ENCODE data around the gene TMEM238L. TPM values are rescaled to one million over a fixed set of nuclear protein-coding genes. Genes with fewer than 3 reads are reported as not detected.

Gene TMEM238L
- total and polyA plus RNA-seq, 2 of the 8 experiments (the other 6 are each of a cell fraction or from before 2014, with no cell fraction given): not detected

DNA sequence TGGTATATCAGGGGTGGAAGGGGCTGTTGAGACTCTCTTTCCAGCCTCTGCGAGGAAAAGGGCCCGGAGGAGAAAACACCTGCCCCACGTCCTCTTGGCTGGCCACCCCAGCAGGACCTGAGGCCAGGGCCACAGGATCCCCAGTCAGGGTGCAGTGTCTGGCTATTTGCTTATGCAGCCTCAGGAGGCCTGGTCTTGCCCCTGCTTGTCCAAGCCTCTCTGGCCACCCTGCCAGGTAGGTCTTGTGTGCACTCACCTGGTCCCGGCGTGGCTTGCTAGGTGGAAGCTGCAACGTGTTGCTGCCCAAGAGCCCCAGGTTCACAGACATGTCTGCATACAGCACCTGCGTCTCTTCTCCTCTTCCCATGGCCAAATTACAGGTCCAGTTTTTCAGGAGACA is 549 bp downstream of the TMEM238L start:
- no peak overlapping the region for H3K18ac ChIP-seq (ENCODE audit: extremely low read depth, low read length)
- no peak overlapping the region for H3K4ac ChIP-seq (replicated peaks; ENCODE audit: insufficient read length, low read depth, low read length)
- no peak overlapping the region for H2AK5ac ChIP-seq (ENCODE audit: low read depth, low read length)
- no peaks in the 10 kb centered on the region for H4K20me1 ChIP-seq (replicated peaks in 1 of 2; ENCODE audit: control insufficient read depth in 1 of 2, insufficient read depth in 2 of 2, low read length in 2 of 2)
- H2BK120ac ChIP-seq (replicated peaks; ENCODE audit: low read depth, low read length): no peak overlapping the region
- H2BK5ac ChIP-seq (ENCODE audit: low read depth, low read length): no peak overlapping the region
- ChIA-PET CTCF (ENCODE audit: partially characterized antibody) (no interaction called here), POLR2A (ENCODE audit: partially characterized antibody) (interaction anchor here (2.9 kb wide), 1 partner anchor 13 kb away, joined by 8 read pairs; no protein-coding TSS in a partner anchor)
- FAIRE-seq: no peak
- no peaks in the 10 kb centered on the region for H3K27me3 ChIP-seq (replicated peaks in 1 of 4; ENCODE audit: control insufficient read depth in 3 of 4, extremely low read depth in 1 of 4, insufficient read depth in 3 of 4, low read length in 3 of 4)
- no peaks in the 10 kb centered on the region for H3K36me3 ChIP-seq (ENCODE audit: control insufficient read depth in 2 of 4, insufficient read depth in 4 of 4, low read length in 3 of 4)
- 94% methylated on average over 6 of the region's 7 CpGs; no CpG with 5 or more reads in 1 of the 2 experiments for WGBS, 2 experiments (ENCODE audit: extremely low coverage in 1 of 2, insufficient coverage in 1 of 2, insufficient read length in 1 of 2, insufficient replicate concordance in 2 of 2, low coverage in 1 of 2, low lambda C conversion rate in 2 of 2, missing lambda C conversion rate in 1 of 2)
- no peaks in the 10 kb centered on the region for H3K79me2 ChIP-seq (ENCODE audit: control insufficient read depth in 1 of 2, insufficient read depth in 2 of 2, low read length in 2 of 2)
- H3K4me1 ChIP-seq (replicated peaks in 1 of 4; ENCODE audit: control insufficient read depth in 3 of 4, insufficient read depth in 4 of 4, low read length in 3 of 4): peaks cover 0 to 4% (median 0%) of the 10 kb centered on the region in 4 experiments; a peak in 1 of 7 replicates
- H3K9ac ChIP-seq (replicated peaks in 1 of 4; ENCODE audit: extremely low read depth in 1 of 4, low read depth in 3 of 4, low read length in 3 of 4): no peak overlapping the region
- H3K23me2 ChIP-seq (ENCODE audit: low read depth, low read length): no peaks in the 10 kb centered on the region
- H2BK20ac ChIP-seq (ENCODE audit: low read length): no peak overlapping the region; the same call in 1 of the 2 replicates
- no peak overlapping the region for H3K14ac ChIP-seq (ENCODE audit: insufficient read length)
- no peak overlapping the region for H3K4me3 ChIP-seq (ENCODE audit: extremely low read depth in 1 of 4, insufficient read depth in 2 of 4, low read depth in 3 of 4, low read length in 4 of 4)
- H4K91ac ChIP-seq (replicated peaks; ENCODE audit: insufficient read length, low read length): no peak overlapping the region
- no peak overlapping the region for H2BK12ac ChIP-seq (ENCODE audit: low read depth, low read length)
- TF ChIP-seq POLR2A (IDR thresholded peaks at IDR 0.05; ENCODE audit: control extremely low read depth in 1 of 2, low read depth in 2 of 2, low read length in 2 of 2) (no peak), SUZ12 (IDR thresholded peaks at IDR 0.05; ENCODE audit: low read length) (no peak), SP4 (IDR thresholded peaks at IDR 0.05; ENCODE audit: low read length) (no peak), SIRT6 (IDR thresholded peaks at IDR 0.05; ENCODE audit: low read length) (no peak), RNF2 (IDR thresholded peaks at IDR 0.05; ENCODE audit: borderline replicate concordance, low read depth, low read length, missing control alignments, poor library complexity, severe bottlenecking) (no peak), ATF3 (IDR thresholded peaks at IDR 0.05; ENCODE audit: insufficient read depth, low read depth, low read length) (no peak), SP2 (IDR thresholded peaks at IDR 0.05; ENCODE audit: low read length) (no peak), RAD21 (IDR thresholded peaks at IDR 0.05 in 1 of 2, conservative IDR thresholded peaks at IDR 0.05 in 1 of 2; ENCODE audit: low read depth in 2 of 2, low read length in 2 of 2) (no peak), CHD1 (IDR thresholded peaks at IDR 0.05; ENCODE audit: low read depth, low read length) (no peak), CEBPB (IDR thresholded peaks at IDR 0.05; ENCODE audit: low read depth, low read length) (no peak), JUN (IDR thresholded peaks at IDR 0.05; ENCODE audit: low read depth, low read length) (no peak), TCF12 (IDR thresholded peaks at IDR 0.05; ENCODE audit: low read depth, low read length) (no peak), CBX5 (IDR thresholded peaks at IDR 0.05; ENCODE audit: low read depth, low read length) (no peak), ZNF274 (IDR thresholded peaks at IDR 0.05; ENCODE audit: borderline replicate concordance, extremely low read depth, low read length) (no peak), TBP (IDR thresholded peaks at IDR 0.05; ENCODE audit: low read depth, low read length) (no peak)
- H3K56ac ChIP-seq (replicated peaks; ENCODE audit: insufficient read length, low read depth, low read length): no peak overlapping the region
- no peak overlapping the region for H3K4me2 ChIP-seq (ENCODE audit: insufficient read depth in 1 of 2, low read depth in 2 of 2, low read length in 2 of 2)
- no peak overlapping the region for H3K23ac ChIP-seq (ENCODE audit: insufficient read length)
- DNase-seq (ENCODE audit: low read depth in 1 of 2, low spot score in 2 of 2): no peak
- H3K79me1 ChIP-seq (ENCODE audit: low read depth, low read length): no peaks in the 10 kb centered on the region
- H3K9me3 ChIP-seq (ENCODE audit: insufficient read depth in 2 of 2, low read depth in 1 of 2, low read length in 1 of 2): no peaks in the 10 kb centered on the region
- H2BK15ac ChIP-seq (ENCODE audit: low read length): no peak overlapping the region
- no peak overlapping the region for H3K27ac ChIP-seq (ENCODE audit: low read depth, low read length)
- H4K5ac ChIP-seq (ENCODE audit: insufficient read length, low read depth, low read length): no peak overlapping the region
- H4K8ac ChIP-seq (ENCODE audit: extremely low read depth, insufficient read depth, low read length): no peak overlapping the region
- H2AFZ ChIP-seq (ENCODE audit: low read length): no peak overlapping the region
